Measurements from ENCODE around the gene DNAJB11.
A peak's percentile ranks its signal among the peaks of the same experiment; 100 is the strongest.

The DNAJB11 gene

GRCh38 chr3:186570096-186570940 is at the start of gene DNAJB11:
TSS of gene DNAJB11 (plus strand) at chr3:186570720. CDS start at chr3:186570898, 178 bp downstream.
- TF ChIP-seq GATA2 (IDR thresholded peaks at IDR 0.05; ENCODE audit: low read depth, low read length), result no peak
- TF ChIP-seq GATA3 (IDR thresholded peaks at IDR 0.05; ENCODE audit: low read depth, low read length), result no peak

- TF ChIP-seq GATA2 (IDR thresholded peaks at IDR 0.05; ENCODE audit: low read depth, low read length), result no peak
Measured at GRCh38 chr3:186520957-186521842, 49.3 kb upstream of the DNAJB11 start.

- TF ChIP-seq GATA3 (IDR thresholded peaks at IDR 0.05; ENCODE audit: low read depth, low read length), result no peak
- TF ChIP-seq GATA2 (IDR thresholded peaks at IDR 0.05; ENCODE audit: low read depth, low read length), result no peak
Measured at GRCh38 chr3:186523022-186523421, 47.5 kb upstream of the DNAJB11 start.

GRCh38 chr3:186523434-186523833 is 47.1 kb upstream of the DNAJB11 start:
- no peak for TF ChIP-seq GATA2 (IDR thresholded peaks at IDR 0.05; ENCODE audit: low read depth, low read length)
- TF ChIP-seq GATA3 (IDR thresholded peaks at IDR 0.05; ENCODE audit: low read depth, low read length), result no peak

GRCh38 chr3:186524616-186525015 is 45.9 kb upstream of the DNAJB11 start:
- no peak for TF ChIP-seq GATA2 (IDR thresholded peaks at IDR 0.05; ENCODE audit: low read depth, low read length)
- no peak for TF ChIP-seq GATA3 (IDR thresholded peaks at IDR 0.05; ENCODE audit: low read depth, low read length)

GRCh38 chr3:186525369-186526255 is 44.9 kb upstream of the DNAJB11 start:
- TF ChIP-seq GATA3 (IDR thresholded peaks at IDR 0.05; ENCODE audit: low read depth, low read length) (no peak), GATA2 (IDR thresholded peaks at IDR 0.05; ENCODE audit: low read depth, low read length) (no peak)

- TF ChIP-seq GATA3 (IDR thresholded peaks at IDR 0.05; ENCODE audit: low read depth, low read length), result no peak
- TF ChIP-seq GATA2 (IDR thresholded peaks at IDR 0.05; ENCODE audit: low read depth, low read length), result no peak
Measured at GRCh38 chr3:186526256-186526606, 44.3 kb upstream of the DNAJB11 start.

- no peak for TF ChIP-seq GATA3 (IDR thresholded peaks at IDR 0.05; ENCODE audit: low read depth, low read length)
- TF ChIP-seq GATA2 (IDR thresholded peaks at IDR 0.05; ENCODE audit: low read depth, low read length), result no peak
Measured at GRCh38 chr3:186529201-186529999, 41.1 kb upstream of the DNAJB11 start.

- TF ChIP-seq GATA3 (IDR thresholded peaks at IDR 0.05; ENCODE audit: low read depth, low read length), result no peak
- no peak for TF ChIP-seq GATA2 (IDR thresholded peaks at IDR 0.05; ENCODE audit: low read depth, low read length)
Measured at GRCh38 chr3:186530415-186530814, 40.1 kb upstream of the DNAJB11 start.

GRCh38 chr3:186532598-186533072 is 37.9 kb upstream of the DNAJB11 start:
- TF ChIP-seq GATA3 (IDR thresholded peaks at IDR 0.05; ENCODE audit: low read depth, low read length) (0 out of 2 replicates have a peak, but pooled peaks have one; percentile 50), GATA2 (IDR thresholded peaks at IDR 0.05; ENCODE audit: low read depth, low read length) (peak; percentile 90)

GRCh38 chr3:186534113-186534669 is 36.3 kb upstream of the DNAJB11 start:
- no peak for TF ChIP-seq GATA3 (IDR thresholded peaks at IDR 0.05; ENCODE audit: low read depth, low read length)
- TF ChIP-seq GATA2 (IDR thresholded peaks at IDR 0.05; ENCODE audit: low read depth, low read length), result no peak
